ENCODE results near the gene RBBP8. TPM values are rescaled to one million over a fixed set of nuclear protein-coding genes. Genes with fewer than 3 reads are reported as not detected.

The RBBP8 gene
- total and polyA plus RNA-seq, 12 donors: 8.0 to 34.7 (median 15.4) TPM

- intact Hi-C loops (cut with DNase I): no loop called here
- H3K4me1 ChIP-seq (replicated peaks in 1 of 2): no peaks in the 10 kb centered on the region
- TF ChIP-seq CTCF (IDR thresholded peaks at IDR 0.05): no peak
- TF ChIP-seq POLR2A (IDR thresholded peaks at IDR 0.05): no peak
- no peaks in the 10 kb centered on the region for H3K36me3 ChIP-seq (replicated peaks in 1 of 2)
- H3K27me3 ChIP-seq: no peaks in the 10 kb centered on the region
- H3K4me3 ChIP-seq: no peak overlapping the region
- WGBS, 4 donors: 87 to 94% (median 90%) methylated on average over 7 of the region's 7 CpGs
- no peak overlapping the region for H3K27ac ChIP-seq
- no peak for DNase-seq
- H3K9me3 ChIP-seq (replicated peaks in 1 of 3): no peaks in the 10 kb centered on the region
Measured at GRCh38 chr18:23043803-23044376, 110.8 kb downstream of the RBBP8 start.

GRCh38 chr18:23049698-23050373, 116.7 kb downstream of the RBBP8 start:
- no peak for TF ChIP-seq POLR2A (IDR thresholded peaks at IDR 0.05)
- TF ChIP-seq CTCF (IDR thresholded peaks at IDR 0.05): no peak
- Histone ChIP-seq H3K27ac (no peak overlapping the region), H3K9me3 (replicated peaks in 1 of 3) (no peaks in the 10 kb centered on the region), H3K27me3 (peaks cover 3% of the 10 kb centered on the region), H3K36me3 (replicated peaks in 1 of 2) (no peaks in the 10 kb centered on the region), H3K4me3 (no peak overlapping the region), H3K4me1 (replicated peaks in 1 of 2) (peaks cover 4 to 5% of the 10 kb centered on the region in 2 donors)
- intact Hi-C loops (cut with DNase I): no loop called here
- DNase-seq: no peak
- WGBS, 4 donors: 71 to 87% (median 84%) methylated on average over 5 of the region's 5 CpGs

GRCh38 chr18:23053776-23054457, 120.8 kb downstream of the RBBP8 start:
- Histone ChIP-seq H3K9me3 (replicated peaks in 1 of 3) (no peaks in the 10 kb centered on the region), H3K4me3 (no peak overlapping the region), H3K4me1 (replicated peaks in 1 of 2) (peaks cover 4 to 5% of the 10 kb centered on the region in 2 donors), H3K36me3 (replicated peaks in 1 of 2) (no peaks in the 10 kb centered on the region), H3K27ac (no peak overlapping the region), H3K27me3 (peaks cover 3% of the 10 kb centered on the region)
- TF ChIP-seq POLR2A (IDR thresholded peaks at IDR 0.05) (no peak), CTCF (IDR thresholded peaks at IDR 0.05) (no peak)
- intact Hi-C loops (cut with DNase I): no loop called here
- DNase-seq: peak in 1 of 7 donors; percentile 6
- WGBS, 4 donors: 49 to 78% (median 54%) methylated on average over 15 of the region's 15 CpGs

GRCh38 chr18:23054553-23054952, 121.4 kb downstream of the RBBP8 start:
- H3K9me3 ChIP-seq (replicated peaks in 1 of 3): no peaks in the 10 kb centered on the region
- H3K4me1 ChIP-seq (replicated peaks in 1 of 2): peaks cover 4 to 5% of the 10 kb centered on the region in 2 donors
- DNase-seq: no peak
- no peak overlapping the region for H3K4me3 ChIP-seq
- intact Hi-C loops (cut with DNase I): no loop called here
- WGBS, 4 donors: 88 to 92% (median 91%) methylated on average over 3 to 6 of the region's 6 CpGs
- H3K27me3 ChIP-seq: peaks cover 3% of the 10 kb centered on the region
- H3K27ac ChIP-seq: no peak overlapping the region
- no peak for TF ChIP-seq POLR2A (IDR thresholded peaks at IDR 0.05)
- no peak for TF ChIP-seq CTCF (IDR thresholded peaks at IDR 0.05)
- no peaks in the 10 kb centered on the region for H3K36me3 ChIP-seq (replicated peaks in 1 of 2)

All from adrenal gland (tissue), 12 donors.